ENCODE data around the gene FAM177A1.

Gene FAM177A1

GRCh38 chr14:35046751-35047536, 872 bp downstream of the FAM177A1 start:
- peak overlapping the region; percentile 56 for H3K27ac ChIP-seq (ENCODE audit: low read depth, low read length, poor library complexity, severe bottlenecking)
- H4K20me1 ChIP-seq (ENCODE audit: insufficient read depth, low read length): no peaks in the 10 kb centered on the region
- peak overlapping the region; percentile 75 for H3K9ac ChIP-seq (ENCODE audit: low read length)
- peak overlapping the region; percentile 85 for H3K4me2 ChIP-seq (ENCODE audit: low read length)
- H3K4me3 ChIP-seq (ENCODE audit: low read depth, low read length, poor library complexity, severe bottlenecking): peak overlapping the region; percentile 73
- H3K4me1 ChIP-seq (ENCODE audit: insufficient read depth, low read length, severe bottlenecking): peaks cover 18% of the 10 kb centered on the region
- no peaks in the 10 kb centered on the region for H3K9me3 ChIP-seq (ENCODE audit: low read length)
- no peaks in the 10 kb centered on the region for H3K27me3 ChIP-seq (ENCODE audit: insufficient read depth, low read length)
- H3F3A ChIP-seq (ENCODE audit: insufficient read depth, low read length): no peaks in the 10 kb centered on the region
- TF ChIP-seq CTCF (IDR thresholded peaks at IDR 0.05; ENCODE audit: low read length): no peak
- TF ChIP-seq EZH2 (IDR thresholded peaks at IDR 0.05; ENCODE audit: borderline replicate concordance, low read length): no peak
- H3K9me2 ChIP-seq (ENCODE audit: low read depth, low read length): no peaks in the 10 kb centered on the region
- no peaks in the 10 kb centered on the region for H3K36me3 ChIP-seq (ENCODE audit: insufficient read depth, low read length)
- no peak overlapping the region for H2AFZ ChIP-seq (ENCODE audit: low read length)
- no peaks in the 10 kb centered on the region for H3K79me2 ChIP-seq (ENCODE audit: insufficient read depth, low read length)

GRCh38 chr14:35047976-35048513, 2.0 kb downstream of the FAM177A1 start:
- H4K20me1 ChIP-seq (ENCODE audit: insufficient read depth, low read length): no peaks in the 10 kb centered on the region
- H3K4me3 ChIP-seq (ENCODE audit: low read depth, low read length, poor library complexity, severe bottlenecking): no peak overlapping the region
- H3K9me2 ChIP-seq (ENCODE audit: low read depth, low read length): no peaks in the 10 kb centered on the region
- no peak overlapping the region; the same call in 1 of the 2 replicates for H3K4me2 ChIP-seq (ENCODE audit: low read length)
- no peaks in the 10 kb centered on the region for H3K79me2 ChIP-seq (ENCODE audit: insufficient read depth, low read length)
- no peak overlapping the region for H3K27ac ChIP-seq (ENCODE audit: low read depth, low read length, poor library complexity, severe bottlenecking)
- H3K4me1 ChIP-seq (ENCODE audit: insufficient read depth, low read length, severe bottlenecking): peaks cover 18% of the 10 kb centered on the region
- no peaks in the 10 kb centered on the region for H3K36me3 ChIP-seq (ENCODE audit: insufficient read depth, low read length)
- TF ChIP-seq EZH2 (IDR thresholded peaks at IDR 0.05; ENCODE audit: borderline replicate concordance, low read length) (no peak), CTCF (IDR thresholded peaks at IDR 0.05; ENCODE audit: low read length) (no peak)
- no peaks in the 10 kb centered on the region for H3K27me3 ChIP-seq (ENCODE audit: insufficient read depth, low read length)
- H3K9ac ChIP-seq (ENCODE audit: low read length): no peak overlapping the region
- no peaks in the 10 kb centered on the region for H3K9me3 ChIP-seq (ENCODE audit: low read length)
- no peaks in the 10 kb centered on the region for H3F3A ChIP-seq (ENCODE audit: insufficient read depth, low read length)
- no peak overlapping the region for H2AFZ ChIP-seq (ENCODE audit: low read length)

GRCh38 chr14:35050652-35051051, 4.6 kb downstream of the FAM177A1 start:
- Histone ChIP-seq H4K20me1 (ENCODE audit: insufficient read depth, low read length) (no peaks in the 10 kb centered on the region), H3K27ac (ENCODE audit: low read depth, low read length, poor library complexity, severe bottlenecking) (no peak overlapping the region), H3K4me2 (ENCODE audit: low read length) (no peak overlapping the region), H3K9me3 (ENCODE audit: low read length) (no peaks in the 10 kb centered on the region), H3K27me3 (ENCODE audit: insufficient read depth, low read length) (no peaks in the 10 kb centered on the region), H3K36me3 (ENCODE audit: insufficient read depth, low read length) (no peaks in the 10 kb centered on the region), H2AFZ (ENCODE audit: low read length) (no peak overlapping the region), H3K9ac (ENCODE audit: low read length) (no peak overlapping the region), H3K4me3 (ENCODE audit: low read depth, low read length, poor library complexity, severe bottlenecking) (no peak overlapping the region), H3K79me2 (ENCODE audit: insufficient read depth, low read length) (no peaks in the 10 kb centered on the region), H3K9me2 (ENCODE audit: low read depth, low read length) (no peaks in the 10 kb centered on the region), H3F3A (ENCODE audit: insufficient read depth, low read length) (no peaks in the 10 kb centered on the region), H3K4me1 (ENCODE audit: insufficient read depth, low read length, severe bottlenecking) (peaks cover 10% of the 10 kb centered on the region)
- TF ChIP-seq EZH2 (IDR thresholded peaks at IDR 0.05; ENCODE audit: borderline replicate concordance, low read length): no peak
- TF ChIP-seq CTCF (IDR thresholded peaks at IDR 0.05; ENCODE audit: low read length): no peak

All from OCI-LY1 (cell line).